Stimulated activated naive B cell treated with anti-CD40 and anti-IgM and Interleukin-4, amounts not matched to agents 10 μg/mL and 1 μg/mL and 100 μg/mL, for 72 hours (primary cell): ENCODE data around the gene GADD45GIP1.

ENCODE experiments used
- ATAC-seq, 2 donors: fragments of 150-1000 bp; cut with Tn5 transposase; replicated peaks; 2 replicates each; pipeline ENCODE4 v1.10.0; 2021; ENCODE audit warnings: moderate library complexity in 1 of 2
- DNase-seq: peaks from one replicate; pipeline ENCODE4 v3.0.0; 2021
- H3K27ac Mint-ChIP-seq: one replicate; pipeline ENCODE4 v1.8.0; 2022; ENCODE audit warnings: mild to moderate bottlenecking, mixed read lengths
- H3K27me3 Mint-ChIP-seq, 2 donors: one replicate each; pipeline ENCODE4 v1.8.0; 2022; ENCODE audit warnings: mixed read lengths in 2 of 2
- H3K36me3 Mint-ChIP-seq, 2 donors: one replicate each; pipeline ENCODE4 v1.8.0; 2022; ENCODE audit warnings: mixed read lengths in 2 of 2, mild to moderate bottlenecking in 1 of 2
- H3K4me1 Mint-ChIP-seq, 2 donors: one replicate each; pipeline ENCODE4 v1.8.0; 2022; ENCODE audit warnings: mixed read lengths in 2 of 2, mild to moderate bottlenecking in 1 of 2
- H3K4me3 Mint-ChIP-seq, 2 donors: one replicate each; pipeline ENCODE4 v1.8.0; 2022; ENCODE audit warnings: mild to moderate bottlenecking in 2 of 2, mixed read lengths in 2 of 2, moderate library complexity in 1 of 2
- H3K9me3 Mint-ChIP-seq, 2 donors: one replicate each; pipeline ENCODE4 v1.8.0; 2022; ENCODE audit warnings: mixed read lengths in 2 of 2, mild to moderate bottlenecking in 1 of 2

The GADD45GIP1 gene

DNA sequence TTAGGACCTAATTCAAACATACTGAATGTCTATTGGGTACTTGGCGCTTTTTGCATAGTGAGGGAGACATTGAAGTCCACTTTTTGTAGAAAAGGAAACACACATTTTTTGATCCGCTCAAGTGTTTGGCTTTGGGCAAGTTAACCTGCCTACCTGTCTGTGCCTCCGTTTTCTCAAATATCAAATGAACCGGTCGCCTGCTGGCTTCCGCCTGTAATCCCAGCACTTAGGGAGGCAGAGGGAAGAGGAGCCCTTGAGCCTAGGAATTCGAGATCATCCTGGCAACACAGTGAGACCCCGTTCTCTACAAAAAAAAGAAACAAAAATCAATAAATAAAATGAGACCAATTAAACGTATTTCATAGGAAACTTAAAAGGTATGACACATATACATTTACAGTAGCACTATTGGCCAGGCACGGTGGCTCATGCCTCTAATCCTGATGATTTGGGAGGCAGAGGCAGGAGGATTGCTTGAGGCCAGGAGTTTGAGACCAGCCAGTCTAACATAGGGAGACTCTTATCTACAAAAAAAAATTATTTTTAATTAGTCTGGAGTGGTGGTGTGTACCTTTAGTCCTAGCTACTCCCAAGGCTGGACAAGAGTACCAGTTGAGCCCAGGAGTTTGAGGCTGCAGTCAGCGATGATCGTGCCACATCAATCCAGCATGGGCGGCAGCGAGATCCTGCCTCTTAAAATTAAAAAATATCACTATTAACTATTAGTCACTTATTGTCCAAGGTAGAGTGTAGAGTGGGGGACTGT is 10.1 kb downstream of the GADD45GIP1 start:
- Mint-ChIP-seq H3K4me1 (peaks cover 37 to 63% of the 10 kb centered on the region in 2 donors), H3K27me3 (no peaks in the 10 kb centered on the region), H3K9me3 (peaks cover 0 to 1% of the 10 kb centered on the region in 2 donors), H3K27ac (peak overlapping the region; percentile 99), H3K36me3 (peaks cover 60 to 74% of the 10 kb centered on the region in 2 donors), H3K4me3 (peak overlapping the region; percentile 97 to 98)
- no peak for ATAC-seq
- DNase-seq = no peak

DNA sequence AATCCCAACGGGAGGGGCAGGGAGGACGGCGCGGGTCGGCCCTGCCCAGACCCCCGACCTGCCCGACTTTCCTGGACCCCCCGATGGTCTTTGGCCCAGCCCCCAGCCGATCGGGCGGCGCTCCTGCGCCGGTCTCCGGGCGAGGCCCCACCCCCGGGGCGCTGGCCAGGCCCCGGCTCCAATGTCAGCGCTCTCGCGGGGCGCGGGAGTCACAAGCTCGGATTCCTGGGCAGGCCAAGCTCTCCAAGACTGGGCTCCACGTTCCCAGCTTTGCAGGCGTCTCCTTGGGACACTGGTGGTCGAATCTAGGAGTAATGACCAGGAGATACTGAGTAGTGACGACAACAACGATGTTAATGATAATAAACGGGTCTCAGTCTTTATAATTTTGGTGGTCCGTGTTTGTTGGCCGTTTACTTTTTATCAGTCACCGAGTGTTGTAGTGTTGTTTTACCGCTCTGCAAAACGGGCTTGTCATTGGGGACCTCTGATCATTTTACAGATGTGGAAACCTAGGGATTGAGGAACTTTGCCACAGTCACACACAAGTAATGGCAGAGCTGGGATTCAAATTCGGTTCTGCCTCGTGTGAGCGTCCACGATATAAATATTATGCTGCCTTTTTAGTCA is 10.8 kb downstream of the GADD45GIP1 start:
- peaks cover 37 to 70% of the 10 kb centered on the region in 2 donors for H3K4me1 Mint-ChIP-seq
- peak; percentile 67 to 73 for ATAC-seq
- peak overlapping the region; percentile 97 to 98 for H3K4me3 Mint-ChIP-seq
- H3K36me3 Mint-ChIP-seq = peaks cover 60 to 73% of the 10 kb centered on the region in 2 donors
- peaks cover 0 to 1% of the 10 kb centered on the region in 2 donors for H3K9me3 Mint-ChIP-seq
- no peaks in the 10 kb centered on the region for H3K27me3 Mint-ChIP-seq
- DNase-seq = peak; percentile 48
- peak overlapping the region; percentile 99 for H3K27ac Mint-ChIP-seq

DNA sequence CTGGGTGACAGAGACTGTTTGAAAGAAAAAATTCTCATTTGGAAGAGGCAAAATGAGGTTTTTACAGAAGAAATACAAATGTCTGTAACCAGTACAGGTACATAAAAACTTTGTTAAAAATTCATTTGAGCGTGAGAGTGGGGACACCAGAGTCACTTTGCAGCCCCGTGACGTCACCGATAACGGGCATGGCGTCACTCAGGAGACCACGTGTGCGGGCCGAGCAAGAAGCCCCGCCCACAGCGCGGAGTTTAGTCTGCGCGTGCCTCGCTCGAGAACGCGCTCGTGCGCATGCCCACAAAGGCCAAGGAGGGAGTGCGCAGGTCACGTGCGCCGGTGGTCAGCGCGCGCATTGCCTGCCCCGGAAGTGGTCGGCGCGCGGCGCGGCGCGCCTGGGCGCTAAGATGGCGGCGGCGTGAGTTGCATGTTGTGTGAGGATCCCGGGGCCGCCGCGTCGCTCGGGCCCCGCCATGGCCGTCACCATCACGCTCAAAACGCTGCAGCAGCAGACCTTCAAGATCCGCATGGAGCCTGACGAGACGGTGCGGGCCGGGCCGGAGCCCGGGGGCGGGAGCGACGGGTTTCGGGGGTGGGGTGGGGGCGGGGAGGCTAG is 11.4 kb downstream of the GADD45GIP1 start, which contains the start of gene RAD23A:
RAD23A (plus strand) TSS at position 384 of the 613 bp plus-strand sequence; CDS start at position 471, 87 bp downstream.
- Mint-ChIP-seq H3K4me1 (peaks cover 41 to 75% of the 10 kb centered on the region in 2 donors), H3K27me3 (no peaks in the 10 kb centered on the region), H3K9me3 (peaks cover 0 to 1% of the 10 kb centered on the region in 2 donors), H3K27ac (peak within 1 kb of the TSS; percentile 99), H3K36me3 (peaks cover 61 to 74% of the 10 kb centered on the region in 2 donors), H3K4me3 (peak within 1 kb of the TSS; percentile 97 to 98)
- peak; percentile 96 for DNase-seq
- peak; percentile 80 to 86 for ATAC-seq

DNA sequence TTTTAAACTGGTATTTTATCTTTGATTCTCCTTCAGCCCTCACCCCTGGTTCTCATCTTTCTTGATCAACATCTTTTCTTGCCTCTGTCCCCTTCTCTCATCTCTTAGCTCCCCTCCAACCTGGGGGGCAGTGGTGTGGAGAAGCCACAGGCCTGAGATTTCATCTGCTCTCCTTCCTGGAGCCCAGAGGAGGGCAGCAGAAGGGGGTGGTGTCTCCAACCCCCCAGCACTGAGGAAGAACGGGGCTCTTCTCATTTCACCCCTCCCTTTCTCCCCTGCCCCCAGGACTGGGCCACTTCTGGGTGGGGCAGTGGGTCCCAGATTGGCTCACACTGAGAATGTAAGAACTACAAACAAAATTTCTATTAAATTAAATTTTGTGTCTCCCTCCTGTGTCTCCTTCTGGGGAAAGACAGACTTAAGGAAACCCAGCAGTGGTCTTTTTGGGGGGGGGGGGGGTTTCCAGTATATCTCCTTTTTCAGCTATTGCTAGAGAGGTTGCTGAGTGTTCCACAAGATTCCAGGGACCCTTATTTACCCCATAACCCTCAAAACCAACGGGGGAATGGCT is 12.8 kb downstream of the GADD45GIP1 start:
- Mint-ChIP-seq H3K4me3 (peak overlapping the region; percentile 62 to 98), H3K27ac (peak overlapping the region; percentile 99), H3K9me3 (peaks cover 0 to 1% of the 10 kb centered on the region in 2 donors), H3K27me3 (no peaks in the 10 kb centered on the region), H3K4me1 (peaks cover 48 to 77% of the 10 kb centered on the region in 2 donors), H3K36me3 (peaks cover 65 to 75% of the 10 kb centered on the region in 2 donors)
- DNase-seq = no peak
- ATAC-seq = no peak

DNA sequence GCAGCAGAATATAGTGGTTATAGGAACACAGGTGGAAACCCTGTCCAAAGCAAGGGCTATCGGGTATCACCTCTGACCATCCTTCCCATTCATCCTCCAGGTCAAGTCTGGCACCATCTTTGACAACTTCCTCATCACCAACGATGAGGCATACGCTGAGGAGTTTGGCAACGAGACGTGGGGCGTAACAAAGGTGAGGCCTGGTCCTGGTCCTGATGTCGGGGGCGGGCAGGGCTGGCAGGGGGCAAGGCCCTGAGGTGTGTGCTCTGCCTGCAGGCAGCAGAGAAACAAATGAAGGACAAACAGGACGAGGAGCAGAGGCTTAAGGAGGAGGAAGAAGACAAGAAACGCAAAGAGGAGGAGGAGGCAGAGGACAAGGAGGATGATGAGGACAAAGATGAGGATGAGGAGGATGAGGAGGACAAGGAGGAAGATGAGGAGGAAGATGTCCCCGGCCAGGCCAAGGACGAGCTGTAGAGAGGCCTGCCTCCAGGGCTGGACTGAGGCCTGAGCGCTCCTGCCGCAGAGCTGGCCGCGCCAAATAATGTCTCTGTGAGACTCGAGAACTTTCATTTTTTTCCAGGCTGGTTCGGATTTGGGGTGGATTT is 13.5 kb downstream of the GADD45GIP1 start:
- Mint-ChIP-seq H3K4me1 (peaks cover 52 to 81% of the 10 kb centered on the region in 2 donors), H3K27ac (peak overlapping the region; percentile 86), H3K4me3 (peak overlapping the region; percentile 63 to 68)

DNA sequence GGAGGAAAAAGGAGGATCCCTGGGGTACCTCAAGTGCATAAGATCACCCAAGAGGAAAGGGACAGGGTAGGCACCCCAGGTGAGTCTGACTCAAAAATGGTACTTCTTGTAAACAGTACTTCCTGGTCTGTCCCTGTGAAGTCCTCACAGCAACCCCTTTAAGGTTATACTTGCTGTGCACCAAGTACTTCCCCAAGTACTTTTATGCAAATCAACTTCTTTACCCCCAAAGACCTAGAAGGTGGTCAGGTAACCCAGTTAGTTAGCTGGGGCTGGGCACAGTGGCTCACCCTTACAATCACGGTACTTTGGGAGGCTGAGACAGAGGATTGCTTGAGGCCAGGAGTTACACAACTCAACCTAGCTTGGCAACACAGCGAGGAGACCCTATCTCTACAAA is 16.1 kb downstream of the GADD45GIP1 start:
- Mint-ChIP-seq H3K9me3 (peaks cover 0 to 1% of the 10 kb centered on the region in 2 donors), H3K4me1 (peaks cover 58 to 93% of the 10 kb centered on the region in 2 donors), H3K4me3 (peak overlapping the region; percentile 98 to 99), H3K36me3 (peaks cover 66 to 75% of the 10 kb centered on the region in 2 donors), H3K27me3 (no peaks in the 10 kb centered on the region), H3K27ac (peak overlapping the region; percentile 90)
- DNase-seq = no peak
- no peak for ATAC-seq

More for the DNA sequence above, 13.5 kb downstream of the GADD45GIP1 start:
- peaks cover 71 to 80% of the 10 kb centered on the region in 2 donors for H3K36me3 Mint-ChIP-seq
- no peak for ATAC-seq
- peaks cover 0 to 1% of the 10 kb centered on the region in 2 donors for H3K9me3 Mint-ChIP-seq
- DNase-seq = no peak
- no peaks in the 10 kb centered on the region for H3K27me3 Mint-ChIP-seq

DNA sequence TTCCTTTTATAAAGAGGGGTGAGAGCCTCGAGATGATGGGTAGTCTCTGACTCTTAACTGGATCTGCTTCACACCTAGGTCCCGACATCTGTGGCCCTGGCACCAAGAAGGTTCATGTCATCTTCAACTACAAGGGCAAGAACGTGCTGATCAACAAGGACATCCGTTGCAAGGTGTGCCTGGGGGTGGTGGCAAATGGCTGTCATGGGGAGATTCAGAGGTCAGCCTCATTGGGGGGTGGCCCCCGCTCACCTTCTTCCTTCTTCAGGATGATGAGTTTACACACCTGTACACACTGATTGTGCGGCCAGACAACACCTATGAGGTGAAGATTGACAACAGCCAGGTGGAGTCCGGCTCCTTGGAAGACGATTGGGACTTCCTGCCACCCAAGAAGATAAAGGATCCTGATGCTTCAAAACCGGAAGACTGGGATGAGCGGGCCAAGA is 17.0 kb downstream of the GADD45GIP1 start:
- no peak for DNase-seq
- Mint-ChIP-seq H3K27me3 (no peaks in the 10 kb centered on the region), H3K27ac (peak overlapping the region; percentile 98), H3K4me1 (peaks cover 50 to 84% of the 10 kb centered on the region in 2 donors), H3K9me3 (no peaks in the 10 kb centered on the region), H3K4me3 (peak overlapping the region; percentile 98 to 99), H3K36me3 (peaks cover 57 to 66% of the 10 kb centered on the region in 2 donors)
- no peak for ATAC-seq

DNA sequence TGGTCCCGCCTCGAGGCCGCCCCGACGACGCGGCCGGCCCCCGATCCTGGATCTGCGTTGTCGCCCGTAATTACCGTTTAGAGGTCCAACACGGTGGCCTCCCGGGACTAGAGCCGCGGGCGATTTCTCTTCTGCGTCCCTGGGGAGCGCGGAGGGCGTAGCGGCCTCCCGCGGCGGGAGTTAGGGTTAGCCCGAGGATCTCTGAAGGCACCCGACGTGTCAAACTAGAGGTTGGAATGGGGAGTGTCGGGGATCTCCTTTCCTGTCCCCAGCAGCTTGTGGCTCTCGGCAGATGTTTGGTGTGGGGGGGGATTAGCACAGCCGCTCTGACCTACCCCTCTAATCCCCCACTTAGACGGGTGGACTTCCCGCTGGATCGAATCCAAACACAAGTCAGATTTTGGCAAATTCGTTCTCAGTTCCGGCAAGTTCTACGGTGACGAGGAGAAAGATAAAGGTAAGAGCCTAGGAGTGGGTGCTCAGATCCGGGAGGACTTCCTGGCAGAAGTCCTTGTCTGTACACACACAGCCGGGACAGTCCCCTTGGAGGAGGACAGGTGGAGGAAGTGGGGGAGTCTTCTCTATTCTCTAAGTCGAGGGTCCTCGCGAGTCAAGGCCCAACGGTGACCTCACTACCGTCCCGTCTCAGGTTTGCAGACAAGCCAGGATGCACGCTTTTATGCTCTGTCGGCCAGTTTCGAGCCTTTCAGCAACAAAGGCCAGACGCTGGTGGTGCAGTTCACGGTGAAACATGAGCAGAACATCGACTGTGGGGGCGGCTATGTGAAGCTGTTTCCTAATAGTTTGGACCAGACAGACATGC is 18.0 kb downstream of the GADD45GIP1 start:
- Mint-ChIP-seq H3K9me3 (no peaks in the 10 kb centered on the region), H3K27ac (peak overlapping the region; percentile 98), H3K4me3 (peak overlapping the region; percentile 98 to 99), H3K36me3 (peaks cover 50 to 57% of the 10 kb centered on the region in 2 donors), H3K27me3 (no peaks in the 10 kb centered on the region), H3K4me1 (peaks cover 46 to 74% of the 10 kb centered on the region in 2 donors)
- ATAC-seq (peak; percentile 5 to 6), DNase-seq (peak; percentile 27)

DNA sequence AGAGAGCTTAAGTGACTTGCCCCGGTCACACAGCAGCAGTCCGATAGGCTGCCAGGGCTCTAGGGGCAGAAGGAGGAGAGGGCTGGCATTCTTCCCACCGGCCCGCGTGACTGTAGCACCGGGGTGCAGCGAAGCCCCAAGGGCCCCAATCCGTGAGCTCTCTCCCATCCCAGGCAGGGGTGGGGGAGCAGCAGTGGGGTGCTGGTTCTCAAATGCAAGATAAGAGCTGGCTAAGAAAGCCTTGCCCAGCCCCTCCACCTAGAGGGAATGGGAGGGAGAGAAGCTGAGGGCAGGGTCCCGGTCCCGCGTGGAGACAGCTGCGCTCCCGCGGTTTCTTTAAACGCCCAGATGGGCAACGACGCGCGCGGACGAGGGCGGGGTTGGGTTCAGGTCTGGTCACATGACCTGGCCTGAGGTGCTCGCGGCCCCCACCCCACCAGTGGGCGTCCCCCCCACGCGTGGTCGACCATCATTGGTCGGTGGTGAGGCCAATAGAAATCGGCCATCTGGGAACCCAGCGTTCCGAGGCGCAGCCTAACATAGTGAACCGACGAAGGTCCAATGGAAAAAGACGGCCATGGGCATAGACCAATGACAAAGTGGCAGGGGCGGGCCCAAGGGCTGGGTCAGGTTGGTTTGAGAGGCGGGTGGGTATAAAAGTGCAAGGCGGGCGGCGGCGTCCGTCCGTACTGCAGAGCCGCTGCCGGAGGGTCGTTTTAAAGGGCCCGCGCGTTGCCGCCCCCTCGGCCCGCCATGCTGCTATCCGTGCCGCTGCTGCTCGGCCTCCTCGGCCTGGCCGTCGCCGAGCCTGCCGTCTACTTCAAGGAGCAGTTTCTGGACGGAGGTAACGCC is 18.9 kb downstream of the GADD45GIP1 start, which contains the start of gene CALR:
CALR (plus strand) TSS at position 683 of the 852 bp plus-strand sequence; CDS start at position 754, 71 bp downstream.
- H3K9me3 Mint-ChIP-seq = no peaks in the 10 kb centered on the region
- peaks cover 43 to 53% of the 10 kb centered on the region in 2 donors for H3K36me3 Mint-ChIP-seq
- ATAC-seq = peak; percentile 87 to 89
- DNase-seq = peak; percentile 99
- H3K27me3 Mint-ChIP-seq = no peaks in the 10 kb centered on the region
- H3K4me1 Mint-ChIP-seq = peaks cover 40 to 69% of the 10 kb centered on the region in 2 donors
- peak within 1 kb of the TSS; percentile 98 to 99 for H3K4me3 Mint-ChIP-seq
- peak within 1 kb of the TSS; percentile 98 for H3K27ac Mint-ChIP-seq

DNA sequence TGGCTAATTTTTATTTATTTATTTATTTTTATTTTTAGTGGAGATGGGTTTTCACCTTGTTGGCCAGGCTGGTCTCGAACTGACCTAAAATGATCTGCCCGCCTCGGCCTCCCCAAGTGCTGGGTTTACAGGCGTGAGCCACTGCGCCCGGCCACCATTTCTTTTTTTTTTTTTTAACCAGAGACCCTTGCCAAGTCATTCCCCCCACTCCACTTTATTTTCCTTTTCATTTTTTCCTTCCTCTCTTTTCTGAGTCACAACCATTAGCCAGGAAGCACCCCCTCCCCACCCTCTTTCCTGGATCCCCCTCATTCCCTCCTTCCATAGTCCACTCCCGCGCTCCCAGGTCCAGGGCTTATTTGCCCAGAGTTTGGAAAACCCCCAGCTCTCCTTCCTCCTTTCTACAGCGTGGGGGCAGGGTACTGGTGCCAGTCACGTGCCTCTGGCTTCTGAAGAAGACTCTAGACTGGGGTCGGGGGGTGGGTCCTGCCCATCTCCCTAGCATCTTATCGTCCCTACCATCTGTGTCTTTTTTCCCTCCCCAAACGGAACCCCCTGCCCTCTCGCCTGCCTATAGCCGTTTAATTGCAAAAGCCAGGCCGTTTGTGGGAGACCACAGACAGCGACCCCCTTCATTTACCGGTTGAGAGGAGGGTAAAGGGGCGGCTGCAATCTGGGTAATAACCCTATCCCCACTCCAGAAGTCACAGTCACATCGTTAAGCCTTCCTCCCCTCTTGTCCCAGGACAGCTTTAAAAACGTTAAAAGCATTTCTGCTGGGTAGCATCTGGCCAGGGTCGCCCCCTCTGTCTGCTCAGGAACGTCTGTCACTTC is 19.7 kb downstream of the GADD45GIP1 start:
- no peaks in the 10 kb centered on the region for H3K27me3 Mint-ChIP-seq
- peak; percentile 35 for DNase-seq
- no peaks in the 10 kb centered on the region for H3K9me3 Mint-ChIP-seq
- peaks cover 43 to 53% of the 10 kb centered on the region in 2 donors for H3K36me3 Mint-ChIP-seq
- ATAC-seq = no peak
- H3K27ac Mint-ChIP-seq = peak overlapping the region; percentile 98
- peaks cover 45 to 69% of the 10 kb centered on the region in 2 donors for H3K4me1 Mint-ChIP-seq
- peak overlapping the region; percentile 98 to 99 for H3K4me3 Mint-ChIP-seq

DNA sequence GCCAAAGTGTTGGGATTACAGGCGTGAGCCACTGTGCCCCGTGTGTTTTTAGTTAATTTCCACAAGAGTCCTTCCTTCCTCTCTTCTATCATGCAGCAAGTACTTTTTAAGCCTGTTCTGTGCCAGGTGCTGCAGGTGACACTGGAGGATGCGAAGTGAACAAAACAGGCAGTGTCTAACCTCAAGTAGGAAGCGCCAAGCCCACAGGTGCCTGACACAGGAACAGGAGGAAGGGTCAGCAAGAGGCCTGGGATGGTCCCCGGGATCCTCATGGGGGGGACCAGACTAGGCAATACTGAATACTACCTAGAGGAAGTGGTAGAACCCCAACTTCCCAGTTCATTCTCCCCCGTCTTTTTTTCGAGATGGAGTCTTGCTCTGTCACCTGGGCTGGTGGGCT is 20.4 kb downstream of the GADD45GIP1 start:
- H3K4me1 Mint-ChIP-seq = peaks cover 47 to 64% of the 10 kb centered on the region in 2 donors

More for the DNA sequence above, 20.4 kb downstream of the GADD45GIP1 start:
- no peak for DNase-seq
- Mint-ChIP-seq H3K27ac (peak overlapping the region; percentile 69), H3K9me3 (no peaks in the 10 kb centered on the region), H3K27me3 (no peaks in the 10 kb centered on the region), H3K36me3 (peaks cover 36 to 50% of the 10 kb centered on the region in 2 donors), H3K4me3 (peak overlapping the region; percentile 37 to 99)
- no peak for ATAC-seq
